GM23338 (cell line): ENCODE data around the gene AK9. TPM values are rescaled to one million over a fixed set of nuclear protein-coding genes. Genes with fewer than 3 reads are reported as not detected.
A peak's percentile ranks its signal among the peaks of the same experiment; 100 is the strongest.

Experiments used
- ATAC-seq: fragments of 200-7000 bp; cut with Tn5 transposase; 3 replicates; pipeline ENCODE4 v1.9.1; 2020
- DNase-seq: peaks from one replicate; pipeline ENCODE4 v3.0.0-alpha.2; 2015; ENCODE audit warnings: low spot score
- H2AFZ ChIP-seq: fragments of 200-600 bp; sonication (generic); 2 replicates; pipeline ENCODE4 v1.8.0; 2016; ENCODE audit warnings: antibody characterized with exemption, mild to moderate bottlenecking, moderate library complexity
- H3F3A ChIP-seq: fragments of 200-600 bp; sonication (generic); replicated peaks from 2 replicates; pipeline ENCODE4 v1.8.0; 2017; ENCODE audit warnings: antibody characterized with exemption, mixed run types, low read depth
- H3K27ac ChIP-seq: fragments of 200-600 bp; sonication (generic); 2 replicates; pipeline ENCODE4 v1.6.1; 2016; ENCODE audit warnings: low read depth
- H3K27me3 ChIP-seq: fragments of 200-600 bp; sonication (generic); 2 replicates; pipeline ENCODE4 v1.8.0; 2016; ENCODE audit warnings: mild to moderate bottlenecking, mixed run types, moderate library complexity; ENCODE audit not compliant: insufficient read depth
- H3K36me3 ChIP-seq: fragments of 200-600 bp; sonication (generic); 2 replicates; pipeline ENCODE4 v1.8.0; 2016; ENCODE audit warnings: mild to moderate bottlenecking; ENCODE audit not compliant: insufficient read depth
- H3K4me1 ChIP-seq: fragments of 200-600 bp; sonication (generic); 2 replicates; pipeline ENCODE4 v1.8.0; 2016; ENCODE audit warnings: mild to moderate bottlenecking, moderate library complexity; ENCODE audit not compliant: insufficient read depth
- H3K4me2 ChIP-seq: fragments of 200-600 bp; sonication (generic); 2 replicates; pipeline ENCODE4 v1.7.1; 2017; ENCODE audit warnings: mixed run types
- H3K4me3 ChIP-seq: fragments of 200-600 bp; sonication (generic); 2 replicates; pipeline ENCODE4 v1.6.1; 2016; ENCODE audit warnings: mixed run types
- H3K79me2 ChIP-seq: fragments of 200-600 bp; sonication (generic); replicated peaks from 2 replicates; pipeline ENCODE4 v1.8.0; 2017; ENCODE audit warnings: mild to moderate bottlenecking; ENCODE audit not compliant: insufficient read depth
- H3K9me2 ChIP-seq: fragments of 200-600 bp; sonication (generic); 2 replicates; pipeline ENCODE4 v1.8.0; 2017; ENCODE audit not compliant: insufficient read depth
- H4K20me1 ChIP-seq: fragments of 200-600 bp; sonication (generic); replicated peaks from 2 replicates; pipeline ENCODE4 v1.8.0; 2017; ENCODE audit warnings: mild to moderate bottlenecking; ENCODE audit not compliant: insufficient read depth
- H3K27ac Mint-ChIP-seq: 2 replicates; pipeline ENCODE4 v1.8.0; 2020; ENCODE audit warnings: inconsistent platforms, mild to moderate bottlenecking, moderate library complexity, mixed read lengths
- H3K27me3 Mint-ChIP-seq: 3 replicates; pipeline ENCODE4 v1.8.0; 2022; ENCODE audit warnings: low read depth, mild to moderate bottlenecking, moderate library complexity, mixed read lengths, inconsistent platforms; ENCODE audit not compliant: insufficient read depth, poor library complexity
- H3K36me3 Mint-ChIP-seq: 3 replicates; pipeline ENCODE4 v1.8.0; 2021; ENCODE audit warnings: low read depth, mild to moderate bottlenecking, inconsistent platforms, moderate library complexity, mixed read lengths
- H3K4me1 Mint-ChIP-seq: 3 replicates; pipeline ENCODE4 v1.8.0; 2020; ENCODE audit warnings: mild to moderate bottlenecking, inconsistent platforms, mixed read lengths
- H3K4me3 Mint-ChIP-seq: 3 replicates; pipeline ENCODE4 v1.8.0; 2021; ENCODE audit warnings: moderate library complexity, mild to moderate bottlenecking, inconsistent platforms, mixed read lengths
- H3K9me3 Mint-ChIP-seq: 3 replicates; pipeline ENCODE4 v1.8.0; 2020; ENCODE audit warnings: moderate library complexity, mild to moderate bottlenecking, inconsistent platforms, mixed read lengths
- POLR2AphosphoS5 ChIP-seq: IDR thresholded peaks from 2 replicates; pipeline ENCODE4 v1.6.1; 2016; ENCODE audit warnings: antibody characterized with exemption, low read depth
- ZNF114 ChIP-seq: fragments of 250-450 bp; sonication (Bioruptor Pico); IDR thresholded peaks from 2 replicates; pipeline ENCODE4 v1.5.0; 2020; ENCODE audit warnings: mild to moderate bottlenecking, moderate library complexity
- polyA plus RNA-seq: library from polyadenylated mRNA; unstranded; fragments of >200 nt; fragmentation: Nextera tagmentation; extraction: Ambion mirVana; gene quantifications from 2 replicates; pipeline ENCODE4 v1.2.1, GENCODE V29; 2016
- total RNA-seq: library from RNA; depleted of rRNA; stranded (reverse); fragments of >200 nt; shearing (Covaris generic); gene quantifications from 2 replicates; pipeline ENCODE4 v1.2.3, GENCODE V29; 2014
- TF ChIP-seq, protein P1 (sequence below): fragments of 250-450 bp; sonication (Bioruptor Pico); IDR thresholded peaks from 2 replicates; pipeline ENCODE4 v1.5.0; 2020; ENCODE audit warnings: mild to moderate bottlenecking, moderate library complexity

The AK9 gene
- total and polyA plus RNA-seq, 2 experiments from 2014 or later = 2.0 to 6.4 TPM

DNA sequence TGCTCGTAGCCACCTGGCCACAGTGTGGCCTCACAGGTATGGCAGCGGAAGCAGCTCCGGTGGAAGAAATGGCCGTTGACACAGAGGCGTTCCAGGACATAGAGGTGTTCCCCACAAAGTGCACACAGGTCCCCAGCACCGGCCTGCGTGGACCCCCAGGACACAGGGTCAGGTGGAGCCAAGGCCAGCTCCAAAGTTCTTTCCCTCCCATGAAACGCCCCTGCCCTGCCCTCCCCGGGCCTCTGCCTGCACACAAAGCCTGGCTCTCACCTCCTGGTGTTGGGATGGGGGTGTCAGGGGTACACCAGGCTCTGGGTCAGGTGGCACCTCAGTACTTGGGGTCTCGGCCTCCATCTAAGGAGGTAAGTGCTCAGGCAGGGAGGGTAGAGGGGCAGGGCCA is 243.9 kb downstream of the AK9 start:
- DNase-seq (no peak), ATAC-seq (no peak)
- H3K36me3 Mint-ChIP-seq = peaks cover 31% of the 10 kb centered on the region

More for the DNA sequence above, 243.9 kb downstream of the AK9 start:
- Histone ChIP-seq H3K4me3 (no peak overlapping the region), H3K4me2 (no peak overlapping the region), H4K20me1 (peaks cover 4% of the 10 kb centered on the region), H3K27me3 (no peaks in the 10 kb centered on the region), H3K9me2 (no peaks in the 10 kb centered on the region), H2AFZ (no peak overlapping the region), H3K36me3 (peaks cover 3% of the 10 kb centered on the region; the same call in 1 of the 2 replicates), H3K79me2 (no peaks in the 10 kb centered on the region), H3F3A (no peaks in the 10 kb centered on the region), H3K27ac (no peak overlapping the region), H3K4me1 (0 out of 2 replicates have a peak, but pooled peaks cover under 1% of the 10 kb centered on the region)
- no peak overlapping the region for H3K27ac Mint-ChIP-seq
- no peak overlapping the region for H3K4me3 Mint-ChIP-seq
- TF ChIP-seq, protein P1, sequence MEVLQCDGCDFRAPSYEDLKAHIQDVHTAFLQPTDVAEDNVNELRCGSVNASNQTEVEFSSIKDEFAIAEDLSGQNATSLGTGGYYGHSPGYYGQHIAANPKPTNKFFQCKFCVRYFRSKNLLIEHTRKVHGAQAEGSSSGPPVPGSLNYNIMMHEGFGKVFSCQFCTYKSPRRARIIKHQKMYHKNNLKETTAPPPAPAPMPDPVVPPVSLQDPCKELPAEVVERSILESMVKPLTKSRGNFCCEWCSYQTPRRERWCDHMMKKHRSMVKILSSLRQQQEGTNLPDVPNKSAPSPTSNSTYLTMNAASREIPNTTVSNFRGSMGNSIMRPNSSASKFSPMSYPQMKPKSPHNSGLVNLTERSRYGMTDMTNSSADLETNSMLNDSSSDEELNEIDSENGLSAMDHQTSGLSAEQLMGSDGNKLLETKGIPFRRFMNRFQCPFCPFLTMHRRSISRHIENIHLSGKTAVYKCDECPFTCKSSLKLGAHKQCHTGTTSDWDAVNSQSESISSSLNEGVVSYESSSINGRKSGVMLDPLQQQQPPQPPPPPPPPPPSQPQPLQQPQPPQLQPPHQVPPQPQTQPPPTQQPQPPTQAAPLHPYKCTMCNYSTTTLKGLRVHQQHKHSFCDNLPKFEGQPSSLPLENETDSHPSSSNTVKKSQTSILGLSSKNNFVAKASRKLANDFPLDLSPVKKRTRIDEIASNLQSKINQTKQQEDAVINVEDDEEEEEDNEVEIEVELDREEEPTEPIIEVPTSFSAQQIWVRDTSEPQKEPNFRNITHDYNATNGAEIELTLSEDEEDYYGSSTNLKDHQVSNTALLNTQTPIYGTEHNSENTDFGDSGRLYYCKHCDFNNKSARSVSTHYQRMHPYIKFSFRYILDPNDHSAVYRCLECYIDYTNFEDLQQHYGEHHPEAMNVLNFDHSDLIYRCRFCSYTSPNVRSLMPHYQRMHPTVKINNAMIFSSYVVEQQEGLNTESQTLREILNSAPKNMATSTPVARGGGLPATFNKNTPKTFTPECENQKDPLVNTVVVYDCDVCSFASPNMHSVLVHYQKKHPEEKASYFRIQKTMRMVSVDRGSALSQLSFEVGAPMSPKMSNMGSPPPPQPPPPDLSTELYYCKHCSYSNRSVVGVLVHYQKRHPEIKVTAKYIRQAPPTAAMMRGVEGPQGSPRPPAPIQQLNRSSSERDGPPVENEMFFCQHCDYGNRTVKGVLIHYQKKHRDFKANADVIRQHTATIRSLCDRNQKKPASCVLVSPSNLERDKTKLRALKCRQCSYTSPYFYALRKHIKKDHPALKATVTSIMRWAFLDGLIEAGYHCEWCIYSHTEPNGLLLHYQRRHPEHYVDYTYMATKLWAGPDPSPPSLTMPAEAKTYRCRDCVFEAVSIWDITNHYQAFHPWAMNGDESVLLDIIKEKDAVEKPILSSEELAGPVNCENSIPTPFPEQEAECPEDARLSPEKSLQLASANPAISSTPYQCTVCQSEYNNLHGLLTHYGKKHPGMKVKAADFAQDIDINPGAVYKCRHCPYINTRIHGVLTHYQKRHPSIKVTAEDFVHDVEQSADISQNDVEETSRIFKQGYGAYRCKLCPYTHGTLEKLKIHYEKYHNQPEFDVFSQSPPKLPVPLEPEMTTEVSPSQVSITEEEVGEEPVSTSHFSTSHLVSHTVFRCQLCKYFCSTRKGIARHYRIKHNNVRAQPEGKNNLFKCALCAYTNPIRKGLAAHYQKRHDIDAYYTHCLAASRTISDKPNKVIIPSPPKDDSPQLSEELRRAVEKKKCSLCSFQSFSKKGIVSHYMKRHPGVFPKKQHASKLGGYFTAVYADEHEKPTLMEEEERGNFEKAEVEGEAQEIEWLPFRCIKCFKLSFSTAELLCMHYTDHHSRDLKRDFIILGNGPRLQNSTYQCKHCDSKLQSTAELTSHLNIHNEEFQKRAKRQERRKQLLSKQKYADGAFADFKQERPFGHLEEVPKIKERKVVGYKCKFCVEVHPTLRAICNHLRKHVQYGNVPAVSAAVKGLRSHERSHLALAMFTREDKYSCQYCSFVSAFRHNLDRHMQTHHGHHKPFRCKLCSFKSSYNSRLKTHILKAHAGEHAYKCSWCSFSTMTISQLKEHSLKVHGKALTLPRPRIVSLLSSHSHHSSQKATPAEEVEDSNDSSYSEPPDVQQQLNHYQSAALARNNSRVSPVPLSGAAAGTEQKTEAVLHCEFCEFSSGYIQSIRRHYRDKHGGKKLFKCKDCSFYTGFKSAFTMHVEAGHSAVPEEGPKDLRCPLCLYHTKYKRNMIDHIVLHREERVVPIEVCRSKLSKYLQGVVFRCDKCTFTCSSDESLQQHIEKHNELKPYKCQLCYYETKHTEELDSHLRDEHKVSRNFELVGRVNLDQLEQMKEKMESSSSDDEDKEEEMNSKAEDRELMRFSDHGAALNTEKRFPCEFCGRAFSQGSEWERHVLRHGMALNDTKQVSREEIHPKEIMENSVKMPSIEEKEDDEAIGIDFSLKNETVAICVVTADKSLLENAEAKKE (CRISPR knock-in tag) = no peak
- TF ChIP-seq POLR2AphosphoS5 = peak; percentile 17; the same call in 1 of the 2 replicates
- no peak for TF ChIP-seq ZNF114 (CRISPR knock-in tag)
- H3K27me3 Mint-ChIP-seq = peaks cover 21% of the 10 kb centered on the region
- peaks cover 9% of the 10 kb centered on the region for H3K4me1 Mint-ChIP-seq
- no peaks in the 10 kb centered on the region for H3K9me3 Mint-ChIP-seq
